GM21526 (cell line): ENCODE measurements around the gene BORA.
"Not testable (repeated sequence)": the region's sequence is repeated elsewhere in the genome, so short reads cannot be mapped to it uniquely, and the experiment has no call there.

Source experiments
- ATAC-seq: cut with Tn5 transposase; IDR thresholded peaks from one replicate; pipeline ENCODE4 v1.9.1; 2021; ENCODE audit warnings: moderate library complexity; ENCODE audit not compliant: unreplicated experiment, low FRiP score

The BORA gene

DNA sequence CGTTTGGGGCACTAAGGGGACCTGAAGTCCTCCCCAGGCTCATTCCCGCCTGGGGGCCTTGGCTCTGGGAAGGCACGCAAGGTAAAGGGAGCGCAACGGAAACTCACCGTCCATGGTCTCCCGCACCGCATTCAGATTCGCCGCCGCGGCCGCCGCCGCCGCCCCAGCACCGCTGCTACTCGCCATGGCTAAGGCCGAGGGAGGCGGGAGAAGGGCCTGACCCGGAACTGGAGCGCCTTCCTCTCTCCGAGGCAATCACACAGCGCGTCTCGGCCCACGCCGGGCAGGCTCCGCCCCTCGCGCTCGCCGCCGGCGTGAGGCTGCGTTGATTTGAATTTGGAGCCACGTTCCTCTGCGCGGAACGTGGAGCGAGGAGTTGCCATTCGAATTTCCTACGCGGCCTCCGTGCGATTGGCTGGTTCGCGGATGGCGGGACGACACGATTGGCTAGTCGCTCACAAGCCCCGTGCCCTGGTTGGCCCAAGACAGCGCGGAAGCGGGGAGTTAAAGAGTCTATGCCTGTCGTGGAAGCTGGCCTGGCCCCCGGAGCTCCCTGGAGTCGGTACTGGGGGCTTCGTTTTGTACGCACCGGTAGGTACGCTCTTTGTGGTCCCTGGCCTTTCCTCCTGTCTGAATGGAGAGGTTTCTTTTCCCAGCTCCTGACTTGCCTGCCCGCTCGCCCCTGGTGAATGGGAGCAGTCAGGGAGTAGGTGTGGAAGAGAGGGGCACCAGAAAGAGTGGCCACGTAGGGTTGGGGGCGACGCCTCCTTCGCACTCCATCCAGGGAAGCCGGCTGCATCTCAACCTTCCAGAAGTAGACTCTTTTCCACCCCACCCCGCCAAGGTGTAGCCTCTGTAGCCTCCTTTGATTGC is at the start of gene BORA, which contains the start of gene MZT1:
Gene BORA (plus strand): TSS at position 507 of the 873 bp plus-strand sequence. CDS start 1,018 bp downstream, outside the sequence.
Gene MZT1 (minus strand): TSS at position 213 of the 873 bp plus-strand sequence. CDS start 27 bp downstream, at position 186.
- ATAC-seq: peak; percentile 95

DNA sequence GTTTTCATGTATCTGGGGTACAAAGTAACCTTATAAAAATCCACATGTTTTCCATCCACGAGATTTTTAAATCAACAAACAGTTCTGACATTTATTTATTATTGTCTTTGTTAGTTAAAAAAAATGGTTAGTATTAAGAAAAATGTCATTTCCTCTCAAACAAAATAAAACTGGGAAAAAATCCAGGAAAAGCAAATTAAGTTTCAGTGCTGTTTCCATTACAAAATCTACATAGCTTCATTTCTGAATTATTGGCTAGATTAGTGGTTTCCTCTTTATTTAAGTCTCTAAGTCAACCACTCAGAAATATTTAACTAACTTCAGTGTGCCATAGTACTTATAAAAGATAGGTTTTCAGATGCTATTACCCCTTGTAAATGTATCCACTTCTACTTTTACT is 49.4 kb upstream of the BORA start:
- no peak for ATAC-seq

DNA sequence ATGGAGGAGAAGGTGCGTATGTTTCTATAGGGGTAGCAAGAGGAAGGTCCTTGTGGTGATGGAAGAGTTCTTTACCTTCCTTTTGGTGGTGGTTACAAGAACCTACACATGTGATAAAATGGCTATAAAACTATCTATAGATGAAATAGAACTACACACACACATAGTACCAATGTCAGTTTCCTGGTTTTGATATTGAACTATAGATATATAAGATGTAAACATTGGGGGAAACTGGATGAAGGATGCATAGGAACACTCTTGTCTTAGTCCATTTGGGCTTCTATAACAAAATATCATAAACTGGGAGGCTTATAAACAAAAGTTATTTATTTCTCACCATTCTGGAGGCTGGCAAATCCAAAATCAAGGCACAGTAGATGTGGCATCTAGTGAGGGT is 47.4 kb upstream of the BORA start:
- ATAC-seq: no peak

DNA sequence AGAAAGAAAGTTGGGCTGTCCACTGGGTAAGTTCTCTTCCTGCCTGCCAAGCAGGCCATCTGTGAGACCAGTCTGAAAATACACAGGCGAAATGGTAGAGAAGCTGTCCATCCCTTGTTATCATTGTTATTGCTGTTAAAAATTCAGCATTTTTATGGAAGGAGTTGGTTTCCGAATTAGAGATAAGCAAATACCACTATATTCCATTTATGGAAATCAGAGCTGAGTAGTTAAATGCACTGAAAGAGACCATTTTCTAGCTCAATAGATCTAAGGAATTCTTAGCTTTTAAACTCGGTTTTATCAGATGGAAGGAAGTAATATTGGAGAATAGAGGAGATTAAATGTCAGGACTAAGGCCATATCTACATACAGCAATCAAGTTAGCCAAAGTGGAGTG is 41.0 kb upstream of the BORA start:
- ATAC-seq: no peak

DNA sequence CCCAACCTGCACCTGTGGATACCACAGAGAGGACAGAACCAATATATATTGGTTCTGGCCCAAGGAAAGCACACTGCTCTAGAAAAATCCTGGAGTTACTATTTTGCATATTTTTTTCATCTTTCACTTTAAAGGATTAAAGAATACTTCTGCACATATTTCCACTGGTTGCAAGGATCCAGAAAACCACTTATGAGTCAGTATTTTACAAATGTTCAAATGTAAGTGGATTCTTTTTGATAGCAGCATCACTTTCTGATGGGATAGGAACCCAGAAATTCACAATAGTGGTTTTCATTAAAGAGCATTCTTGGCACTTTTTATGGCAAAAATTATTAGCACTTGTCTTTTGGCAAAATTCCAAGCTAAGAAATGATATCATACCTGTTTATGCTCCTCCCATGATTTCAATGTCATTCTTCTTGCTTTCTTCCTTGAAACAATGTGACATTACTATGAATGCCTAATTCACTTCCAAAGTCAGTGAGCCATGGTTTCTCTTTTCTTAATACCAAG is 38.5 kb upstream of the BORA start:
- ATAC-seq: no peak

DNA sequence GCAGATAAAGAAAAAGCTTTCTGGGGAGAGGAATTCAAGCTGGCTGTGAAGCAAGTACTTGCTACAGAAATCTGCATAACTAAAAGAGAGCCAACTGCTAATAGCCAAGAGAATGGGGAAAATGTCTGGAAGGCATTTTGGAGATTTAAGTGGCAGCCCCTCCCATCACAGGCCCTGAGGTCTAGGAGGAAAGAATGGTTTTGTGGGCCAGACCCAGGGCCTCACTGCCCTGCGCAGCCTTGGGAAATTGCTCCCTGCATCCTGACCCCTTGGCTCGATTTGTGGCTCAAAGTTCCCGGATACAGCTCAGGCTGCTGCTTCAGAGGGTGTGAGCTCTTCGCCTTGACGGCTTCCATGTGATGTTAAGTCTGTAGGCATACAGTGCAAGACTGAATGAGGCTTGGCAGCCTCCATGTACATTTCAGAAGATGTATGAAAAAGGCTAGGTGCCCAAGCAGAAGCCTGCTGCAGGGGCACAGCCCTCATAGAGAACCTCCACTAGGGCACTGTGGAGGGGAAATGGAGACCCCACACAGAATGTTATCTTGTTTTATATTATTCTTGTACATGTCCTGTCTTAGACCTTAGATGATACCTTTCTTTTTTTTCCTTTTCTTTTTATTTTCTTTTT is 34.7 kb upstream of the BORA start:
- no peak for ATAC-seq

DNA sequence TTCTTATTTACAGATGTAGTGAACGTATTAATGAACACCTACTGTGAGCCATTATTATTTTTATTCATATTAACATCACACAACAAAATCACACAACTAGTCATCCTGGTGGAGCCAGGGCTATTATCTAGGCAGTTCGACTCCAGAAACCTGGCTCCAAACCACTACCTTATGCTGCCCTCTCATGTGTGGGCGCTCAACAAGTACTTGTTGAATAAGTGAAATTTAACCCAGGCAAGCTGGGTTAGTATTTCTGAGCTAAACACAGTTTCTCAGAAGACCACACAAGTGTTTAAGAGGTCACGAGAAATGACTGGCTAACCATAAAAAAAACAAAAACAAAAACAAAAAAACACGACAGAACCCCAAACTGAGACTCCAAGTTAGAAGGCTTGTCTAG is 33.9 kb upstream of the BORA start:
- ATAC-seq: no peak

DNA sequence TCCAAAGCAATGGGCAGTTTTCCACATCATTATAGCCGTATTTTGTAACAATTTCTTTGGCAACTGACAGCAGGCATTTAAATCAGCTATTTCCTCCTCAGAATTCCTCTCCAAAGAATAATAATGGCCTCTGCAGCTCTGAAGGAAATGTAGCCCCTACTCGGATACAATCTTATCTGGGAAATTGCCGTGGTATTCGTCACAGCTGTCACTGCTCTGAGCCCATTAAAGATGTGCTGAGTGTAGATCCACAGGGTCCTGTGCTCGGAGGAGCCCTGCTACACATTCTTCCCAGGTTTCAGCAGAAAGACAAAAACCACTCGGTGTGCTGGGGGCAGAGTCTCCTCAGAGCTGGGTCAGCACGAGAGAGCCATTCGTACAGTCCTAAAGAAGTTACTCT is 33.4 kb upstream of the BORA start:
- no peak for ATAC-seq

DNA sequence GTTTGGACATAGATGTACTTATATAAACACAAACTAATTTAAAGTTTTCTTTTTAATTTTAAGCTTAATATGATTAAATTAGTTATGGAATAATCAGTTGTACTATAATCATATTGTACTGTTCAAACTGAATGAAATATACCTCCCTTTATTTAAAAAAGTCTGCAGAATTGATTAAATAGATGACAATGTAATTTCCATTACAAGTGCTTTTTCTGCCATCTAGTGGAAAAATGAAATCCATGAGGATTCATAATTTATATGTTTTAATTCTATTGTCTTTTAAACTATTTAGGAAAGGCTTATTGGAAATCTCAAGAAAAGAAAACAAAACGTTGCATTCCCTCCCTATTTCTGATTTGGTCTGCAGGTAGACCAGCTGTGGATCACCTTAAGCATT is 31.1 kb upstream of the BORA start:
- ATAC-seq: no peak

DNA sequence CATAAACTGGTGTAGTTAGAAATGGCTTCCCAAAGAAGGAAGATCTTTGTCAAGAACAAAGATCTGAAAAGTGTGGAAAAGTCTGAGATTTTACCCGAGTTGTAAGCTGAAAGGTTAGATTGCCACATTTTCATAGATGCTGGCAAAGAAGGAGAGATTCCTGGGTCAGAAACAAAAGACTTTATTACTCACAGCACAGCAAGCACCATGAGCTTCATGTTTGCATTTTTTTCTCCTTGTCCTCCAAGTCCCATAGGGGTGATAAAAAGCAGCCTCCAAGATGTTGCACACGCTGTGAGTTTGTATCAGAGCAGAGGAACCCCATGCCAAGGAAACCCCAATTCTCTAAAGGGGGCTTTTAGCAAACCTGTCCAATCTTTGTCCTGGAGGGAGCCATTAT is 29.6 kb upstream of the BORA start:
- ATAC-seq: no peak

DNA sequence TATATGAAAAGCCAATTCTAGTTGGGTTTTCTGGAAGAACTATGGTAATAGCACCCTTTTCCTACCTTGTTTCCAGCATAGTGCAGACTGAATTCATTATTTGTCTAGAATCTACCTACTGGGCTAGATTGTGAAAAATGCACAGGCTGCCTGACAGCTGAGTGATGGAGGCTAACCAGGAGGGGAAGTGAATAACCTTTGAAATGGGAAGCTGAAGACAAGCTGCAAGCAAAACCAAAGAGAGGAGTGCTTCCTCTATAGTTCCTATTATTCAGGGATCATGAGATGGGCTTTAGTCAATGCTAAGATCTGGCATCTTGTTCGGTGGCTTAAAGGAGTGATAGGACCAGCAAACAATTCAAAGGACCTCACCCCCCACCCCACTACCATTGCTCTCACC is 27.2 kb upstream of the BORA start:
- no peak for ATAC-seq

DNA sequence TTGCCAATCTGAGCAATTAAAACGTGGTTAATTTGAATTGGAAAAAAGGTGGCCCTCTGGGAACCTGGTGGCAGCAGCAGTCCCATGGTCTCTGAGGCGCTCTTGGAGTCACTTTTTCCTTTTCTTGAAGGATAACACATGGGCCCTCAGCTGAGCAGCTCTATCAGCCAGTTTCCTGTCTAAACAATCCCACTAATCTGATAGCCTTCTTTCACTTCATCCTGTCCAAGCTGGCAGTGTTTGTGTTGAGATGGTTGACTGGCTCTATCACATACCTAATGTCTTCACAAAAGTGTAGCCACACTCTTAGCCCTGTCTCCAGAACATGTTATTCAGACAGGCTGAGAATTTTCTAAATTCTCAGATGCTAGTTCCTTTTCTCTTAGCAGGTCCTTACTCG is 10.9 kb upstream of the BORA start:
- ATAC-seq: no peak

DNA sequence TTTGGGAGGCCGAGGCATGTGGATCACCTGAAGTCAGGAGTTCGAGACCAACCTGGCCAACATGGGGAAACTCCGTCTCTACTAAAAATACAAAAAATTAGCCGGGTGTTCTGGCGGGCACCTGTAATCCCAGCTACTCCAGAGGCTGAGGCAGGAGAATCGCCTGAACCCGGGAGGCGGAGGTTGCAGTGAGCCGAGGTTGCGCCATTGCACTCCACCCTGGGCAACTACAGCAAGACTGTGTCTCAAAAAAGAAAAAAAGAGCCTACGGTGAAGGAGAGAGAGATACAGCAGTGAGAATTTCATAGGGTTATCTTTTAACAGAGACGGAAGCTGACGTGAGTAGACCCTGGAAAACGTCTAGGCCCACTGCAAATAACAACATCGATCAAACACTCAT is 1.5 kb upstream of the BORA start:
- ATAC-seq: not testable (repeated sequence)

DNA sequence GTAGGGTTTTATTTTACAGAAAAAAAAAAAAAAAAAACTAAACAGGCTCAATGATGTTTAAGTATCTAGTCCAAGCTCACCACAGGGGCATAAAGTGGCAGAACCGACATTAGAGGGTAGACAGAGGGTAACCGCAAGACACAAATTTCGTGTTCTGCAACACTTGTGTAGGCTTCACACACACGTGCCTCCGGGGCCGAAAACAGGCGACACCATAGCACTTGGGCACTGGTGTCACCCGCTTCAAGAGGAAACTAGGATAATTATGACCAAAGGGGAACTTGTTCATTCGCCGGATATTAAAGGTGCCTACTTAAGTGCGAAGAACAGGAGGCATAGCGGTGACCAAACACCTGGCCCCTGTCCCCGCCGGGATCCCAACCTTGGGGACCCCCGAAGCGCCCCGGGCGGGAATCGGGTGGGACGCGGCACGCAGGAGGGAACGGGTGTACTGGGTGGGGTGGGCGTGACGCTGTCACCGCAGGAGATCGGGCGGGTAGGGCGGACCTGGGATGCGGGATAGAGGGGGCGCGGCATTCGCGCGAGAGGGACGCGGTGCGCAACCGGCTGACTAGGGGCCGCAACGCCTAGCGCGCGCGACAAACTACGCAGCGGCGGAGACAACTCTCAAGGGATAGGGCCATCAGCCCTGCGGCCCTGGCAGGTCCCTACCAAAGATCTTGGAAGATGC is 852 bp upstream of the BORA start:
- peak; percentile 24 for ATAC-seq

DNA sequence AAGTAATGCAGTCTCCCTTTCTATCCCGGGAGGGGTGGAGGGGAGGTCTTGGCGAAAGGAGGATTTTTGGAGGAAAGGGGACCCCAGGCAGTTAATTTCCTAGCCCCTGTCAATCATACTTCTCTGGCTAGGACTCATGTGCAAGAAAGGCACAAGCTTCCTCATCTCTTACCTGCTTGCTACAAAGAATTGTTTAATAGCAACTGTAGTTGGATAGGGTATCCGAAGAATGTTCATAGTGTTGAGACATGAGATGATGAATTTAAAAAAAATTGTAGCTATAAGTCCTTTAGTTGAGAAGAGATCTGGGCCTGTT is 525 bp downstream of the BORA start:
- no peak for ATAC-seq

DNA sequence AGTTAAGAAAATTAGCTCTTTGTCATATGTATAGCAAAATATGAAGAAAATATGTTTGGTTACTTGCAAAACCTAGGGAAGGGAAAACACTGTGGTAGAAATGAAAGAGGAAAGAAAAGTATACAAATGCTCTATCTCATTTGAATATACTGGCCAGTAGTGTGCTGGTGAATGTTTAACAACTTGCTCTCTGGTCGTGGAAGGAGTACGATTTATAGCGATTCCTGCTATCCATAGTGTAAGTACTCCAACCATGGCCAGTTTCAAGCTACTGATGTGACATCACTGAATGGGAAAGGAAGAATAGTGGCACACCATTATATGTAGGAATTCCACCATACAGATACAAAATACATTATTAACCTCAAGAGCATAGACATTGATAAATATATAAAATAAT is 9.3 kb downstream of the BORA start:
- no peak for ATAC-seq

DNA sequence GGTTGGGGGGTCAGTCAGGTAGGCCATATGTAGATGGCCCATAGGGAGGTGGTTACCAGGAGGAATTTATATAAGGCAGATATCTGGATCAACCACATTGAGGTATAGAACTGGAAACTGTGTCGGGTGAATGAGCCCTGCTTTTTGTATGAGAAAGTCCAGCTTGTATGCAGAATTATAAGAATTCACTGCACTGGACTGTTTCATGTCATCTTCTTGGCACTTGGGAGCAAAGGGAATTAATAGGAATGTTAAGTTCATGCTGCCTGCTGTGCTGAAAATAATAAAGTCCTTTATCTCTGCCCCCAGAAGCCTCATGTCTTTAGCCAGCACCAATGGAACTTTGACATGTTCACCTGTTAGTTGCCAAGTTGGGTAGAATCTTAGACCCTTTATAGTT is 12.3 kb downstream of the BORA start:
- ATAC-seq: no peak

DNA sequence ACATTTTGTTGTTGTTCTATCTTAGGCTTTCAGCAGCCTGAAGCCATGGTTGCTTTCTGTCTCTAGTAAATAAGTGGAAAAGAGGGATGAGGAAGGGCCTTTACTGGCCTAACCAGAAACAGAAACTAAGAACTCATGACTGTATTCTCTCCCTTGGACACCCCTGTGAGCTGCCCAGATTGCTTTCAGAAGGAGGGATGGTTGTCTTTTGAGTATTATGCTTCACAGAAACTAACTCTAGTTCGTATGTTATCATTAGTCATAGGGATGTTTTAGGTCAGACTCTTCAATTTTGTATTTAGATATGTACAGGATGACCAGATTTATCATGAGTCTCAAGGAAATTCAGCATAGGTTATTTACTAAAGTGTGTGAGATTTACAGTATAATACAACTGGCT is 17.5 kb downstream of the BORA start:
- no peak for ATAC-seq

DNA sequence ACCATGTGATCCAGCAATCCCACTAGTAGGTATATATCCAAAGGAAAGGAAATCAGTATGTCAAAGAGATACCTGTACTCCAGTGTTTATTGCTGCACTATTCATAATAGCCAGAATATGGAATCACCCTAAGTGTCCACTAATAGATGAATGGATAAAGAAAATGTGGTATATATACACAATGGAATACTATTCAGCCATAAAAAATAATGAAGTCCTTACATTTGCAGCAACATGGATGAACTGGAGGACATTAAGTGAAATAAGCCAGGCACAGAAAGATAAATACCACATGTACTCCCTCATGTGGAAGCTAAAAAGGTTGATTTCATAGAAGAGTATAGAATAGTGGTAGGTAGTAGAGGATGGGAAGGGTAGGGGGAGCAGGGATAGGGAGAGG is 23.5 kb downstream of the BORA start:
- no peak for ATAC-seq

DNA sequence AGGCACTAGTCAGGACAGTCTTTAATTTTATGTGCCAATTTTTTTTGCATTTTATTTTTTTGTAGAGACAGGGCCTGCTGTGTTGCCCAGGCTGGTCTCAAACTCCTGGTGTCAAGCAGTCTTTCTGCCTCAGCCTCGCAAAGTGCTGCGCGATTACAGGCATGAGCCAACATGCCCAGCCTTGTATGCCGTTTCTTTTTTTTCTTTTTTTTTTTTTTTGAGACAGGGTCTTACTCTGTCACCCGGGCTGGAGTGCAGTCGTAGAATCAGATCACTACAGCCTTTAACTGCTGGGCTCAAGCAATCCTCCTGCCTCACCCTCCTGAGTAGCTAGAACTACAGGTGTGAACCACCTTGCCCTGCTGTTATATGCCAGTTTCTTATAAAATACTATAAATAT is 26.4 kb downstream of the BORA start:
- ATAC-seq: no peak

DNA sequence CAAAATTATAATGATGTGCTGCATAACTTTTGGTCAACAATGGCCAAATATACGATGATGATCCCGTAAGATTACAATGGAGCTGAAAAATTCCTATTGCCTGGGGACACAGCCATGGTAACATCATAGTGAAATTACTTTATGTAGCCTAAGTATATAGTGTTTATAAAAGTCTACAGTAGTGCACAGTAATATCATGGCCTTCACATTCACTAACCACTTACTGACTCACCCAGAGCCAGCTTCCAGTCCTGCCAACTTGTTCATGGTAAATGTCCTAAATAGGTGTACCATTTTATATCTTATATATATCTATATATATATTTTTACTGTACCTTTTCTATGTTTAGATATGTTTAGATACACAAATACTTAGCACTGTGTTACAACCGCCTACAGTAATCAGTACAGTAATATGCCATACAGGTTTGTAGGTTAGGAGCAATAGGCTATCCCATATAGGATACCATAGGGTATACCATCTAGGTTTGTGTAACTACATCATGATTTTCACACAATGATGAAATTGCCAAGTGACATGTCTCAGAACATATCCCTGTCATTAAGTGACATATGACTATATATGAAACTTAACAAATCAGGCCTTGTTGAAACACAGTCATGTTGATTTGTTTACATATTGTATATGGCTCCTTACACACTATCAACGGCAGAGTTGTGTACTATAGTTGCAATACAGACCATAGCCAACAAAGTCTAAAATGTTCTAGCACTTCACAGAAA is 30.2 kb downstream of the BORA start:
- ATAC-seq: no peak
